VCaP (cell line): ENCODE data around the gene BCAR1.

Experiments
- H3K27ac ChIP-seq: fragments of 450-650 bp; 2 replicates; pipeline ENCODE4 v1.5.1; 2017
- TF ChIP-seq, protein P1 (sequence below): fragments of 450-650 bp; conservative IDR thresholded peaks from 2 replicates; pipeline ENCODE4 v1.5.1; 2017; ENCODE audit warnings: mild to moderate bottlenecking, moderate library complexity

The BCAR1 gene

DNA sequence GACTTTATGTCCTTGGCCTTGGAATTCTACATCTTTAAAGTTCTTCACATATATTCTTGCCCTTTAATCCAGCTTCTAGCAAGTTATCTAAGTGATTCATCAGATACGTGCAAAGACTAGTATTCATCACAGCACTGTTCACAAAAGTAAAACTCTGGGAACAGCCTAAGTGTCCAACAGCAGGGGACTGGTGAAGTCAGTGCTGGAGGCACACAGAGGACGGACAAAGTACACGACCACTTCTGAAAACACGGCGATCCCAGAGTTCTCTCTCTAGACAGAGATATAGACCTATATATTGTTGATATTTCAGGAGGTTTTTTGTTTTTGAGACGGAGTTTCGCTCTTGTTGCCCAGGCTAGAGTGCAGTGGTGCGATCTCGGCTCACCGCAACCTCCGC is 19.9 kb downstream of the BCAR1 start:
- H3K27ac ChIP-seq, result no peak overlapping the region
- TF ChIP-seq, protein P1, sequence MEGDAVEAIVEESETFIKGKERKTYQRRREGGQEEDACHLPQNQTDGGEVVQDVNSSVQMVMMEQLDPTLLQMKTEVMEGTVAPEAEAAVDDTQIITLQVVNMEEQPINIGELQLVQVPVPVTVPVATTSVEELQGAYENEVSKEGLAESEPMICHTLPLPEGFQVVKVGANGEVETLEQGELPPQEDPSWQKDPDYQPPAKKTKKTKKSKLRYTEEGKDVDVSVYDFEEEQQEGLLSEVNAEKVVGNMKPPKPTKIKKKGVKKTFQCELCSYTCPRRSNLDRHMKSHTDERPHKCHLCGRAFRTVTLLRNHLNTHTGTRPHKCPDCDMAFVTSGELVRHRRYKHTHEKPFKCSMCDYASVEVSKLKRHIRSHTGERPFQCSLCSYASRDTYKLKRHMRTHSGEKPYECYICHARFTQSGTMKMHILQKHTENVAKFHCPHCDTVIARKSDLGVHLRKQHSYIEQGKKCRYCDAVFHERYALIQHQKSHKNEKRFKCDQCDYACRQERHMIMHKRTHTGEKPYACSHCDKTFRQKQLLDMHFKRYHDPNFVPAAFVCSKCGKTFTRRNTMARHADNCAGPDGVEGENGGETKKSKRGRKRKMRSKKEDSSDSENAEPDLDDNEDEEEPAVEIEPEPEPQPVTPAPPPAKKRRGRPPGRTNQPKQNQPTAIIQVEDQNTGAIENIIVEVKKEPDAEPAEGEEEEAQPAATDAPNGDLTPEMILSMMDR, result no peak

DNA sequence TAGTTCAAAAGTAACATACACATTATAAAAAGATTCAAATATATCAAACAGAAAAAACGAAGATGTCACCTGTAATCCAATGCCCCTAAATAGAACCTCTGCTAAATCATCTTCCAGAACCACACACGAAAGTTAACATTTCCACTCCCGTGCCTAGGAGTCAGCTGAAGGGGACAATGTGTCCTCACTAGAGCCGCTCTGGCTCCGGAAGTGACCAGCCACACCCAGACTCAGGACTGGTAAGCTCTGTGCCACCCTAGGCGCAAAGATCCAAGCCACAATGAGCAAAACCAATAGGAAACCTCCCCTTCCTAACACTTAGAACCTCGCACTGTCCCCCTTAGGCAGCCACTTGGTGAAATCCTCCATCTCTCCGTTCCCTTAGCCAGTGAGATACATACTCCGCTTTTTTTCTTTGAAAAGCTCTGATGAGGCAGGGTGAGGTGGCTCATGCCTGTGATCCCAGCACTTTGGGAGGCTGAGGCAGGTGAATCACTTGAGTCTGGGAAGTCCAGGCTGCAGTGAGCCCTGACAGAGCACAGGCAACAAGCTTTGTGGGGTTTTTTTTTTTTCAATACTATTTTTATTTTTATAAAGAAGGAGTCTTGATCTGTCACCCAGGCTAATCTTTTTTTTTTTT is 20.8 kb downstream of the BCAR1 start:
- TF ChIP-seq, protein P1, result no peak
- no peak overlapping the region for H3K27ac ChIP-seq

DNA sequence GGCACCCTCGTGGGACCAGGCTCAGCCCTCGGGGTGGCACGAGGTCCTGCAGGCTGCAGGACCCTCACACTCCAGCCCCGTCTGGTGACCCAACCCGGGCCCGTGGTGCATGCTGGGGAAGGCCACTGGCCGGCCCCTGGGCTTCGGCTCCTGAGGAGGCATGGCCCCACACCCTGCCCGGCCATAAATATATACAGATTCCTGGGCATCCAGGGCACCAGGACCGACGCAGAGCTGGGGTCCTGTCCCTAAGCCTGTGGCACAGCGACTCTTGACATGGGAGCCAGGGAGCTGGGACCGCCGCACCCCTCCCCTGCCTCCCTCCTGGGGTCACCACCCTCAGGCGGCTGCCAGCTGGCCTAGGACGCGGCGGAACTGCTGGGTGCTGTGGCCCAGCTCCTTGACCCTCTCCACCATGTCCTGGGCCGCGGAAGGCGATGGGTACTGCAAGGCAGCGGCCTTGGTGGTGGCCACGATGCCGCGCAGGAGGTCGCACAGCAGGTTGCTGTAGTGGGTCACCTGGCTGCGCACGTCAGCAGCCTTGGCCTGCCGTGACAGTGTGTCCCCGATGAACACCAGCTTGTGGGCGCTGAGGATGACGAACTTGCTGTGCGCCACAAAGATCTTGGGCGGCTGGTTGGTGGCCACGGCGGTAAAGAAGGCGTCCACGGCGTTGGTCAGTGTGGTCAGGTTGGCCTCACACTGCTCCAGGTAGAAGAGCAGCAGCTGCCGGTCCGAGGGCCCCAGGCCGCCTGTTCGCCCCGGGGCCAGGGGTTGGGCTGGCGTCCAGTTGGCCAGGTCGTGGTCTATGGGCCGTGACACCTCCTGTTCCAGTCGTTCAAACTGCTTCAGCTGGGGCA is 22.0 kb downstream of the BCAR1 start:
- no peak overlapping the region for H3K27ac ChIP-seq
- TF ChIP-seq, protein P1, result no peak

DNA sequence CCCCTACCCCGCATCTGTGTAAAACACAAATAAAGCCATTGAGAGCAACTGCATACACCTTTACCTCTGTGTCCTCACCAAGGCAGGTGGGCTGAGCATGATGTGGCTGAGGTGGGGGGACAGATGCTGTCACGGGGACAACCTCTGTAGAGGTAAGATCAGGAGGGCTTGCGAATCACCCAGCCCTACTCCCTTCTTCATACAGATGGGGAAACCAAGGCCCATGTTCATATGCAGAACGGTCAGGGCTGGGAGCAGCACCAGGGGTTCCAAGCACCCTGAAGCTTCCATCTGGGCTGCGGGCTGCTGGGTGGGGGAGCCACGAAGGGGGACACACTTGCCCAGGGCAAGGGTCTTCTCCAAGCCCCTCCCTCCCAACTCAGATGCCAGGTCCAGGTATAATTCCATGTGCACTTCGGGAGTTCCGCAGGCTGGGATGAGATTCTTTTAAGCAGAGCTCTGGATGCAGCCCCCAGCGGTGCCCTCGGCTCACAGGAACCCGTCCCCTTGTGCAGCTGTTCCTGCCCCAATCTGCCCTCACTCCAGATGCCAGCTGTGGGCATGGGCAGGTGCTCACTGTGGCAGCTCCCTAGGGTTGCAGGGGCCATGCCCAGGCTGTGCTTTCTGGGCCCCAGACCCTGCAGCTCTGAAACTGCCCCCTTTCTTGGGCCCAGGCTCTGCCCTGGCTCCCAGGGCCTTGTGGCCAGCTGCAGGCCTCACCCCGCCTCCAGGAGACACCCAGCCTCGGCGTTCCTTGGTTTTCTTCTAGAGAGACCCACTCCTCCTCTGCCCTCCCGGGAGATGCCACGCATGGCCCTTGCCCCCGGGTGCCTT is 23.1 kb downstream of the BCAR1 start:
- TF ChIP-seq, protein P1, result no peak
- no peak overlapping the region for H3K27ac ChIP-seq

DNA sequence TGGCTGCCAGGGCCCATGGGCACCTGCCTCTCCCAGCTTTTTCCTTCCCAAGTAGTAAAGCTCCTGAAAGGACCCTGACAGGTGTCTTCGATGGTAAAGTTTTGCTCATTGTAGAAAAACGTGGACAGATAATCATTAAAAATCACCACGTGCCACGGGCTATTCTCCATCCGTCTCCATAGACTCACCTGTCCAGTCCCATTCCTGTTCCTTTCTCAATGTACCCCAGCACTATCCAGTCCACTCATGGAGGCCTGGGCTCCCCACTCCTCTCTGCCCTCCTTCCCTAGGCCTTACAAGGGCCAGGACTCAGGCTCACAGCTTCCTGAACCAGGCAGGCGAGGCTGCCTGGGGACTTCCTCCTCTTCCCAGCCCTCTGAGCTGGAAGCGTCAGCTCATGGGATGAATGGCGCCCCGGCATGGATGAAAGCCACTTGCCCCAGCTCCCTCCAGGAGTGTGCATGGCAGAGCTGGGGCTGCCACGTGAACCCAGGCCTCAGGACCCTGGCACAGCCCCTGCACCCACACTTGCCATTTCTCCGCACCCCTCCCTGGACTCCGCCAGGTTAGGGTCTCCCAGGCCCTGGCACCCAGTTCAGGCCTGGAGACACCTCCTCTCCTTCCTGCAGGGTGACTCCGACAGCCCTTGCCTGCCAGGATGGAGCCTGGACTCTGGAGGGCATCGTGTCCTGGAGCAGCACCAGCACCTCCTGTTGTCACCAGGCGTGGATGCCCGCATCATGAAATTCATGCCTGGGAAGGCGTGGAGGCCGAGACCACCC is 23.9 kb downstream of the BCAR1 start:
- TF ChIP-seq, protein P1, result no peak
- H3K27ac ChIP-seq, result no peak overlapping the region

DNA sequence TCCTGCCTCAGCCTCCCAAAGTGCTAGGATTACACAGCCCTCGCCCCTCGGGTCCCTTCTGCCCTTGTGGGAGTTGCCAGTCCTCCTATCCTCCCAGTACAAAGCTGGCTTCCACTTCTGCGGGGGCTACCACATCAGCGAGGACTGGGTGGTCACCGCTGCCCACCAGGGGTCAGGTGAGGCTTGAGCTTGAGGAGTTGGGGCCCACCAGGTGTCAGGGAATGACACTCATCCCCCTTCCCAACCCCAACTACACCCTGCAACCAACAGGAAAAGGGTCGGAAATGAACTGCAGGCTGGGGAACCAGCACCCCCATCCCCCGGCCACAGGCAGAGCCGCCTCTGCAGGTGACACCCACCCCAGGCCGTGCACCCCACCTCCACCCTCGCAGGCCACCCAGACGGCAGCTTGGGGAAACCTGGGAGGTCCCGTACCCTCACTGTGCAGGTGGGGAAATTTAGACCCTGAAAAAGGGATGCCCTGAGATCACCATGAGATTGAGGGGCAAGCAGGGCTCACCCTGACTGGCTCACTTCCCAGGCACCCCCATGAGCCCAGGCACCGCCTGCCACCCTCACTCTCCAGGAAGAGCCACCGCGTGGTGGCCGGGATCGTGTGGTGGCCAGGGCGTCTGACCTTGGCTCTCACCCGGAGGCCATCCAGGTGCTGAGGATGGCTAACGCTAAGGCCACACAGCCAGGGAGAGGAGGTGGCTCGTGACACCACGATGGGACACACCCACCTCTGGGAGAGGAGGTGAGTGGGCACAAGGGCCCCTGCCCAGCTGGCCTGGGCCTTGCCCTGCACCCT is 24.7 kb downstream of the BCAR1 start:
- TF ChIP-seq, protein P1, result no peak
- no peak overlapping the region for H3K27ac ChIP-seq
